GM21723 (cell line): ENCODE measurements around the gene NUP153.
"Not testable (repeated sequence)": the region's sequence is repeated elsewhere in the genome, so short reads cannot be mapped to it uniquely, and the experiment has no call there.

Source experiments
- ATAC-seq: cut with Tn5 transposase; IDR thresholded peaks from one replicate; pipeline ENCODE4 v1.9.1; 2021; ENCODE audit warnings: mild to moderate bottlenecking, moderate library complexity; ENCODE audit not compliant: unreplicated experiment

The NUP153 gene

GRCh38 chr6:17612048-17612447 lies 94.7 kb downstream of the NUP153 start:
- ATAC-seq: no peak

- no peak for ATAC-seq
These were observed 95.9 kb downstream of the NUP153 start for GRCh38 chr6:17610835-17611234.

GRCh38 chr6:17606606-17607005 lies 100.1 kb downstream of the NUP153 start:
- no peak for ATAC-seq

GRCh38 chr6:17602888-17603287 lies 103.8 kb downstream of the NUP153 start:
- ATAC-seq: no peak

GRCh38 chr6:17601386-17601703 lies 105.4 kb downstream of the NUP153 start:
- no peak for ATAC-seq

GRCh38 chr6:17600527-17601385 lies 106.0 kb downstream of the NUP153 start:
- peak; percentile 66 for ATAC-seq

GRCh38 chr6:17599877-17600526 lies 106.7 kb downstream of the NUP153 start, which contains the start of gene FAM8A1:
Gene FAM8A1 (plus strand): TSS chr6:17600302. CDS start chr6:17600410, 108 bp downstream.
- peak; percentile 89 for ATAC-seq

- no peak for ATAC-seq
These were observed 110.6 kb downstream of the NUP153 start for GRCh38 chr6:17596085-17596484.

GRCh38 chr6:17593246-17593645 lies 113.5 kb downstream of the NUP153 start:
- no peak for ATAC-seq

GRCh38 chr6:17591287-17591686 lies 115.4 kb downstream of the NUP153 start:
- ATAC-seq: no peak

- ATAC-seq: no peak
These were observed 117.2 kb downstream of the NUP153 start for GRCh38 chr6:17589406-17590096.

- no peak for ATAC-seq
These were observed 118.7 kb downstream of the NUP153 start for GRCh38 chr6:17588011-17588410.

GRCh38 chr6:17586623-17587022 lies 120.1 kb downstream of the NUP153 start:
- not testable (repeated sequence) for ATAC-seq

- ATAC-seq: no peak
These were observed 120.8 kb downstream of the NUP153 start for GRCh38 chr6:17585766-17586490.

GRCh38 chr6:17584241-17584803 lies 122.4 kb downstream of the NUP153 start:
- ATAC-seq: peak; percentile 71

- ATAC-seq: no peak
These were observed 122.9 kb downstream of the NUP153 start for GRCh38 chr6:17583811-17584210.

GRCh38 chr6:17581282-17581681 lies 125.4 kb downstream of the NUP153 start:
- ATAC-seq: not testable (repeated sequence)

- ATAC-seq: no peak
These were observed 126.1 kb downstream of the NUP153 start for GRCh38 chr6:17580518-17581048.

GRCh38 chr6:17577059-17577458 lies 129.7 kb downstream of the NUP153 start:
- no peak for ATAC-seq

- ATAC-seq: no peak
These were observed 131.7 kb downstream of the NUP153 start for GRCh38 chr6:17574866-17575560.
